NCI-H187 (cell line): Measurements from ENCODE around the gene LGALS16.
"Not testable (repeated sequence)": the region's sequence is repeated elsewhere in the genome, so short reads cannot be mapped to it uniquely, and the experiment has no call there.

Source experiments
- DNase-seq, 2 experiments: peaks; one replicate each; lab custom pipeline; 2025; lab: John Stamatoyannopoulos, UW

The LGALS16 gene

GRCh38 chr19:39677961-39678889, 22.5 kb downstream of the LGALS16 start:
- peak; percentile 20 to 33 for DNase-seq

GRCh38 chr19:39679056-39679790, 23.5 kb downstream of the LGALS16 start:
- no peak for DNase-seq

- DNase-seq = no peak
Observed at GRCh38 chr19:39679791-39680168, 24.1 kb downstream of the LGALS16 start.

DNA sequence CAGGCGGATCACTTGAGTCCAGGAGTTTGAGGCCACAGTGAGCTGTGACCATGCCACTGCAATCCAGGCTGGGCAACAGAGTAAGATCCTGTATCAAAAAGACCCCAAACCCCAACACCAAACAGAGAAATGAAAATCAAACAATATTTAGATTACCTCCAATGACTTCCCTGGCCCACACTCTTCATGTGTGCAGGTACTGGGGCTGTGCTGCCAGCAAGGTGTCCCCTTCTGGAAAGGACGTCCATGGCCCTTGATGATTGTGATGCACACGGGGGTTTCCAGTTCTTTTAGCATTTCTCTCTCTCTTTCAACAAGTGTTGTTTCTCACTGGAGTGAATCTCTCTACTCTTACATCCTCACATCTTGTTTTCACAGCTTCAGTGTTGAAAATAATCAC, 24.9 kb downstream of the LGALS16 start:
- DNase-seq = no peak

GRCh38 chr19:39681416-39681815, 25.7 kb downstream of the LGALS16 start:
- DNase-seq = no peak

- no peak for DNase-seq
Observed at GRCh38 chr19:39684267-39684666, 28.6 kb downstream of the LGALS16 start.

DNA sequence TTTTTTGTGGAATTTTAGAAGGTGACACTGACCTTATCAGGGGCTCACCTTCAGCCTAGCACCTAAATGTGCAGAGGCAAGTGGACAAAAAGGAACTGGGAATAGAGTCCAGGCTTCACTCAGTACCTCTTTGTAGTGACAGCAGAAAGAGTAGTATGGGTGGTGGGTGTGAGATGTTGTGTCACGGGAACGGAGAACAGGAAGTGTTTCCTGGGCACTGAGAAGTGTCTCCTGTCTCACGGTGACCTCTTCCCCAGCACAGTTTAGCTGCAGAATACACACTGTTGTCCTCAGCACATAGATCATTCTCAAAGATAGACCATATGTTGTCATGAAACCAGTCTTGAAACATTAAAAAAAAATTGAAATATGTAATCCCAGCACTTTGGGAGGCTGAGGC, 31.0 kb downstream of the LGALS16 start:
- no peak for DNase-seq

- not testable (repeated sequence) for DNase-seq
Observed at GRCh38 chr19:39688637-39689036, 32.9 kb downstream of the LGALS16 start.

GRCh38 chr19:39692166-39692565, 36.5 kb downstream of the LGALS16 start:
- no peak for DNase-seq

DNA sequence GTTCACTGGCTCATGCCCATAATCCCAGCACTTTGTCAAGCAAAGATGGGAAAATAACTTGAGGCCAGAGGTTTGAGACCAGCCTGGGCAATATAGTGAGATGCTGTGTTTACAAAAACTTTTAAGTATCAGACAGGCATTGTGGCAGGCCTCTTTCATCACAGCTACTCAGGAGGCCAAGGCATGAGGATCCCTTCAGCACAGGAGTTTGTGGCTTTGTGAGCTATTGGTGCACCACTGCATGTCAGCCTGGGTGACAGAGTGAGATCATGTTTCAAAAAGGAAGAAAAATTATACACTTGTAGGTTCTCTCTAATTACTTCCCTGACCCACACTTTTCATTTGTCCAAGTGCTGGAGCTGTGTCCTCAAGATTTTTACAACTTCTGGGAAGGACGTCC, 37.1 kb downstream of the LGALS16 start:
- DNase-seq = no peak

GRCh38 chr19:39695759-39696158, 40.0 kb downstream of the LGALS16 start:
- no peak for DNase-seq

DNA sequence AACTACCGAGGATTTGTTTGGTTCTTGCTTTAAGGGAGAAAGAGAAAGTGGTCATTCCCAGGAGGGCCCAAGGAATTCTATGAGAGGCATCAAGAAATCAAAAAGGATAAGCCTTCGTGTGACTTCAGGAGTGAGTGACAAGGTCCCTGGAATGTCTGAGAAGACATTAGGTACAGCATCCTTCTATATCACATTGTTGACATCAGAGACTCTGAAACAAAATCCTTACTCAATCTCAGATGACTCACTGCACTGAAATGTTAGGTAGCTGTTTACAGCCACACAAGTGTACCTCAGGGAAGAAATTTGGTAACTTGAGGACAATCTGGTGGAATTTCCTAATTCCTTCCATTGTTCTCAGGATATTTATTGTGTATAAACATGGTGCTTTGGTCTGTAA, 40.7 kb downstream of the LGALS16 start:
- DNase-seq = no peak

GRCh38 chr19:39698535-39698934, 42.8 kb downstream of the LGALS16 start:
- no peak for DNase-seq

GRCh38 chr19:39701291-39701690, 45.6 kb downstream of the LGALS16 start:
- no peak for DNase-seq

DNA sequence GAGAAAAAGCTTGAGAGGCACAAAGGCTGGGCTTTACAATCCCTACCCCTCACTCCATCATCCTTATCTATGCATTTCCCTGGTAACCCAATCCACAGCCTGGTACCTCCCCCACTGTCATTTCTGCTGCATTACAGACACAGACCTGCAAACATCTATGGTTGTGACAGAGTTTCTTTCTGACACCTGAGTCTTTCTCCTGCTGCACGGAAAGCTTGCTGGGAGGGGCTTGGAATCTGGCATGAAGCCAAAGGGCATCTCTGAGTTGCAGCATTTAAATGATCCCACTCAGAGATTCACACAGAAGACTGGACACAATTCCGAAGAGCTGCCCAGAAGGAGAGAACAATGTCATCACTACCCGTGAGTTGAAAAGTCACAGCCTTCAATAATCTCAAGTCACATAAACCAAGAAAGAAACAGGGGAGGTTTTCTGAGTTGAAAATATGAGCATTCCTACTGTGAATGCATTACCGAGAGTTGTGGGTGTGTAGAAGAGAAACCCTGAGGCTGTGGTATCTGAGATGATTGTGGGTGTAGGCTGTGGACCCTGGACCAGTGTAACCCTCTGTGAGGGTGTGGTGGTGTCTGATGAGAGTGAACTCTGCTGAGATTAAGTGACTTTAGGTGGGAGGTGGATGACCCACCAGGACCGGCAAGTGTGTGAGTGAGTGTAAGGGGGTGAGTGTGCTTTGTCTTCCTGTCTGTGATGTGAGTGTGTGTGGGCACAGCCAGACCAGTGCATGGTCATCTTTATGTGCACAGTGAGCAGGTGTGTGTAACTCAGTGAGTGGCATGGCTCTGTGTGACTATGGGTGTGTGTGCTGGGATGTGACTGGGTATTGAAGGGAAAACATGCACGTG, 48.7 kb downstream of the LGALS16 start, which contains the start of gene LGALS14:
TSS of gene LGALS14 (plus strand) at position 301 of the 864 bp plus-strand sequence. CDS start at position 349, 48 bp downstream.
- DNase-seq = no peak

DNA sequence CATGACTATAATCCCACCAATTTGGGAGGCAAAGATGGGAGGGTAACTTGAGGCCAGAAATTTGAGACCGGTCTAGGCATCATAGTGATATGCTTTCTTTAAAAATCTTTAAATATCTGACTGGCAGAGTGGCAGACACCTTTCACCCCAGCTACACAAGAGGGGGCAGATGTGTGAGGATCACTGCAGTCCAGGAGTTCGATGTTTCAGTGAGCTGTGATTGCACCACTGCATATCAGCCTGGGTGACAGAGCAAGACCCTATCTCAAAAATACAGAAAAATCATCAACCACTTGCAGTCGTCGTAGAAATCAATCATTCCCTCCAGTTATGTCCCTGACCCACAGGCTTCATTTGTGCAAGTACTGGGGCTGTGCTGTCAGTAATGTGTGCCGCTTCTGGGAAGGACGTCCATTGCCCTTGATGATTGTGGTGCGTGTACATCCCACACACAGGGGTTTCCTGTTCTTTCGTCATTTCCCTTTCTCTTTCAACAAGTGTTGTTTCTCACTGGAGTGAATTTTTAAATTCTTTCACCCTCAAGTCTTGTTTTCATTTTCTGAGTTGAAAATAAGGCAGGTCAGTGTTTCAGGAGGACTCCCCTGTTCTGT, 50.0 kb downstream of the LGALS16 start:
- no peak for DNase-seq

GRCh38 chr19:39708594-39708993, 52.9 kb downstream of the LGALS16 start:
- no peak for DNase-seq

GRCh38 chr19:39709026-39709872, 53.5 kb downstream of the LGALS16 start:
- DNase-seq = no peak
